ENCODE results near the gene CMTR1. TPM values are rescaled to one million over a fixed set of nuclear protein-coding genes. Genes with fewer than 3 reads are reported as not detected.

Gene CMTR1
- polyA plus RNA-seq, 1 experiment, result 25.1 TPM

DNA sequence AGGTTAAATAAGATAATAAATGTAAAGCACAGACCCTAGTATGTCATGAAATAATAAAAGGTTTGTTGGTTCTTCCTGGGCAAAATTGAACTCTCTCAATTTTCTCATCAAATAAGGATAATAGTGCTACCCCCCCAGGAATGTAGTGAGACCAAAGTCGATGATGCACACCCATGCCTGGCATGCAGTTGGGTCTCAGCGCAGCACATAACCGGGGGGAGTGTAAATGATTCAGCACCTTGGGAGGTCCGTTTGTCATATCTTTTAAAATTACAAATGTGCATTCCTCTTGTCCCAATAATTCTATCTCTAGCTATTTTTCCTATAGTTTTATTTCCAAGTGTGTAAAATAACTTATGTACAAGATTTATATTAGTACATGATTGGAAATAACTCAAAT lies 98.0 kb downstream of the CMTR1 start:
- ChIA-PET CTCF (interaction anchor here (1.4 kb wide), 1 partner anchor 34 kb away, joined by 3 read pairs; no protein-coding TSS in a partner anchor), POLR2A (no interaction called here)
- no peaks in the 10 kb centered on the region; the same call in 1 of the 2 replicates for H3K9me3 ChIP-seq (ENCODE audit: control insufficient read depth, insufficient read depth, low read length)
- H3K27ac ChIP-seq (ENCODE audit: low read depth, low read length), result no peak overlapping the region
- no peak for DNase-seq (ENCODE audit: low read depth, low spot score)
- H3K4me3 ChIP-seq (ENCODE audit: low read depth, low read length), result no peak overlapping the region
- peaks cover 62% of the 10 kb centered on the region for H3K27me3 ChIP-seq (ENCODE audit: control insufficient read depth, insufficient read depth, low read length)
- TF ChIP-seq, protein P1, sequence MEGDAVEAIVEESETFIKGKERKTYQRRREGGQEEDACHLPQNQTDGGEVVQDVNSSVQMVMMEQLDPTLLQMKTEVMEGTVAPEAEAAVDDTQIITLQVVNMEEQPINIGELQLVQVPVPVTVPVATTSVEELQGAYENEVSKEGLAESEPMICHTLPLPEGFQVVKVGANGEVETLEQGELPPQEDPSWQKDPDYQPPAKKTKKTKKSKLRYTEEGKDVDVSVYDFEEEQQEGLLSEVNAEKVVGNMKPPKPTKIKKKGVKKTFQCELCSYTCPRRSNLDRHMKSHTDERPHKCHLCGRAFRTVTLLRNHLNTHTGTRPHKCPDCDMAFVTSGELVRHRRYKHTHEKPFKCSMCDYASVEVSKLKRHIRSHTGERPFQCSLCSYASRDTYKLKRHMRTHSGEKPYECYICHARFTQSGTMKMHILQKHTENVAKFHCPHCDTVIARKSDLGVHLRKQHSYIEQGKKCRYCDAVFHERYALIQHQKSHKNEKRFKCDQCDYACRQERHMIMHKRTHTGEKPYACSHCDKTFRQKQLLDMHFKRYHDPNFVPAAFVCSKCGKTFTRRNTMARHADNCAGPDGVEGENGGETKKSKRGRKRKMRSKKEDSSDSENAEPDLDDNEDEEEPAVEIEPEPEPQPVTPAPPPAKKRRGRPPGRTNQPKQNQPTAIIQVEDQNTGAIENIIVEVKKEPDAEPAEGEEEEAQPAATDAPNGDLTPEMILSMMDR (IDR thresholded peaks at IDR 0.05; ENCODE audit: low read depth, low read length), result no peak

Other genes with a start within 250 kb of the CMTR1 start
- 9.7 and 9.8 TPM in 2 replicates for gene TBC1D22B, start 175.4 kb upstream of the CMTR1 start, polyA plus RNA-seq (2011; rRNA removed)
- 7.7 and 7.8 TPM in 2 replicates for gene TMEM217, start 175.1 kb upstream of the CMTR1 start, polyA plus RNA-seq (2011; rRNA removed)
- gene RNF8, start 79.2 kb upstream of the CMTR1 start, polyA plus RNA-seq (2011; rRNA removed), result 20.1 and 26.3 TPM in 2 replicates
- gene CCDC167, start 66.7 kb downstream of the CMTR1 start, polyA plus RNA-seq (2011; rRNA removed), result 27.3 and 33.3 TPM in 2 replicates

All from AG04450 (cell line).